ENCODE data around the gene CACNA1C.

The CACNA1C gene

DNA sequence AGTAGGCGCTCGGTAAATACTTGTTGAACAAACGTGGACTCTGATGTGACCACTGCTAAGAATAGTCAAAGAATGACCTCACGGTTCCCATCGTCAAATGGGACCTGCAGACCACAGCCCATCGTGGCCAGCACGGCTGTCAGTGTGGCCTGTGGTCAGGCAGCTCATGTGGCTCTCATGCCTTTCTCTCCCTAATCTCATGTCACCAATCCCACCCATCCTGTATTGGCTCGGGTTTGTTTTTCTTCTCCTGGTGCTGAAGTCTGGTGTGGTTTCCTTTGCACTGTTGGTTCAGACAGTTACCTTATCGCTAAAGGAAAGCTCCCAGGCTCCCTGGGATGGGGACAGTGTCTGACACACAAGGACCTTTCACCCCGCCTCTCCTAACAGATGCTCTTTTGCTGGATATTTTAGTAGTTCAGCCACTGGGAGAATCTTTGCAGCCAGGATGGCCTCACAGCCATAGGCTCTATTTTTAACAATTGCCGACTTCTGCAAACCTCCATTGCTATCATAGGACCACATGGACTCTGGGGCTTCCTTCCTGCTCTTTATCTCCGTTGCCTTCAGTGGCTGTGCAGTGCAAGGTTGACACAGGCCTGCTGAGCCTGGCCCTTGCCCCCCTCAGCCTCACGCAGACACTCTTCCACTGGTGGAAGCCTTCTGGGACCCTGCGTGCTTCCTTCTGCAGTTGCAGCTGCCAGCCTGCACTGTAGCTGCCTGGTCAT lies 448.8 kb downstream of the CACNA1C start:
- no peak for DNase-seq

- no peak for DNase-seq
Observed at GRCh38 chr12:2503036-2503435, 450.2 kb downstream of the CACNA1C start.

DNA sequence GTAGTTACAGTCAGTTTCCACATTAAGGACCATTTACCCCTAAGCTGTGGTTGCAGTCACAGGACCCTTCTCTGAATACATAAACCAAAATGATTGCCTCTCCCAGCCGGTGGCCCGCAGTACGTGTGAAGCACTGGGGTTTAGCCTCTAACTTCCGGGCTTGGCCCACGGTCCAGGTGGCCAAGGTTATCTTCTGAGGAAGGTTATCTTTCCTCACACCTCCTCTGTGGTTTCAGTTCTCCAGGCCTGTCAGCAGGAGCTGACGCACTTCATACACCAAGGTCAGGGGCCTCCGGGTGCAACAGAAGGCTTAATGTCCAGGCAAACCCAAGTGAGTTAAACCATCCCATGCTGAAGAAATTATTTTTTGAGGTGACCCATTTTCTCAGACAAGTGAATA lies 451.0 kb downstream of the CACNA1C start:
- no peak for DNase-seq

GRCh38 chr12:2504577-2504976 lies 451.8 kb downstream of the CACNA1C start:
- no peak for DNase-seq

- DNase-seq, result no peak
Observed at GRCh38 chr12:2507814-2508213, 455.0 kb downstream of the CACNA1C start.

DNA sequence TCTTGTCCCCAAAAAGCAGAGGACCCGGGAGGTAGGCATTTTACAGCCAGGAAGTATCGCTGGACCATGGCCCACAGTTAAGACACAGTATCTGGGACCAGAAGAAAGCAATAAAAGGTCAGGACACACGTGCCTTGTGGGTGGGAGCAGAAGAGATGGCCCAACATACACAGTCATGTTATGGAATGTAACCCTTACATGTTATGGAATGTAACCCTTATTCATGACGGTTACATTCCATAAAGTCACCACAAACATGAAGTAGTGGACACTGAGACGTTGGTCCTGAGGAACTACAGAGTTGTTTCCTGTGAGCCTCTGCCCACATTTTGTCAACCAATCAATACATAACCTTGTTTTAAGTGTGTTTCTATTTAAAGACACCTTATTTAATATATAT lies 456.4 kb downstream of the CACNA1C start:
- no peak for DNase-seq

GRCh38 chr12:2510045-2510444 lies 457.3 kb downstream of the CACNA1C start:
- DNase-seq, result no peak

DNA sequence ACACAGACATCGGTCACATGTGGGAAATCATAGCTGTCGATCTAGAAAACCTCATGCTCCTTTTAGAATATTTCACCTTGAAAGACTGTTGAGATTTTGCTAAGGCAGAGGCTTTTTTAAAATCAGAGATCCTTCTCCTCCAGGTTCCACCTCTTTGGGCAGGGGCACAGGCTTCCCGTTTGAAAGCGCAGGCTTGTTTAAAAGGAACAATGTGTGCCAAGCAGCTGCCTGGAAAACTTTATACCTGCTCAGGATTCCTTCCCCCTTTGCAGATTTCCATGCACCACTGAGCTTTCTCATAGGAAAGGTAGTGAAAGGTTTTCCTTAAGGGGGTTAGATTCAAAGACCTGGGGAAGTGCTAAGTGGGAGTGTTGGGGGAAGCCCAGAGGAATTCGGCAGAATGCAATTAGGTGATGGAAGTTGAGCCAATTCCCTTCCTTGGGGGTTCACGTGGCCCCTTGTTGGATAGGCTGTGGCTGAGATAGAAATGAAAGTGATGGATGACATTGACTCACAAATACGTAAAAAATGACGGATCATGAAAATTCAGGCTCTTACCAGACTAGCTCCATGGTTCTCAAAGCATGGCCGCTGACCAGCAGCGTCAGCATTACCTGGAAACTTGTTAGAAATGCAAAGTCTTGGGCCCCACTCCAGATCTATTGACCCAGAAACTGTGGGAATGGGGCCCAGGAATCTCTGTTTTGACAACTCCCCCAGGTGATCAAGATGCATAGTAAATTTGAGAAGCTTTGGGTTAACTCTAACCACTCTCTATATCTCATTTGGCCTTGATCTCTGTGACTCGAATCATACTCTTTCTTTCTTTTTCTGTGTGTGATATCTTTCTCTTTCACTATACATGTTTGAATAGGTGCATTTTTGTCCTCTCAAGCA lies 460.6 kb downstream of the CACNA1C start:
- DNase-seq, result no peak

GRCh38 chr12:2514038-2514340 lies 461.2 kb downstream of the CACNA1C start:
- DNase-seq, result no peak

- no peak for DNase-seq
Observed at GRCh38 chr12:2520722-2521246, 468.0 kb downstream of the CACNA1C start.

DNA sequence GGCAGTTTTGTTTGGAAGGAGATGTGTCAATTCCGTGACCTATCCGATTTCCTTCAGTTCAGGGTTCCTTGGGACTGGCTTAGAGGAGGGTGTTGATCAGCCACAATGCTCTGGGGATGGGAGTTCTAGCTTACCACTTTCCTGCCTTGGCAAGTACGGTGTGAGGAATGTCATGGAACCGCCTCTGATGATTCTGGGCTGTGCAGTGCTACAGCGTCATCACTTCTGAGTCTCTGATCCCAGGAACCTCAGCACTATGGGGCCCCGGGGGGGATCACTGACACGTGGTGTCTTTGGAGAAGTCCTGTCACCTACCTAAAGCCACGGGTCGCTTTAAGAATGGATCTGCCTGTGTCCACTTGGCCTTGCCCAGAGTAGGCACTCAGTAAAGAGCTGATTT lies 470.5 kb downstream of the CACNA1C start:
- no peak for DNase-seq

- DNase-seq, result no peak
Observed at GRCh38 chr12:2523844-2524243, 471.1 kb downstream of the CACNA1C start.

GRCh38 chr12:2526371-2526770 lies 473.6 kb downstream of the CACNA1C start:
- no peak for DNase-seq

DNA sequence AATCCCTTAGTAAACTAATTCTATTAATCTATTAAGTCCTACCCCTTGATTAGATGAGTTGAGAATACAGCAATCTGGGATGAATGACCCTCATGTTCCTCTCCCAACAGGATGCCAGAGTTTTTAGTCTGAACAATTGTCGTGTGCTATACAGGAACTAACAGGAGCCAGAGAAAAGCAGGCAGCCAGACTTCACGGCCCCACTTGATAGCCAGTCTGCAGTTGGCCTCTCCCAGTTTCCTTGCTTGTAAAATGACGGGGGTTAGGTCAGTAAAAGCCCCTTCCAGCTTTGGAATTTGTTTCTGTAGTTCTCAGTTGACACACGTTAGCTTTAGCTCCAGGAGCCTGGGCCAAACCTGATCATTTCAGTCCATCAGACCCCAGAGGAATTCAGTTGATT lies 475.2 kb downstream of the CACNA1C start:
- DNase-seq, result no peak

DNA sequence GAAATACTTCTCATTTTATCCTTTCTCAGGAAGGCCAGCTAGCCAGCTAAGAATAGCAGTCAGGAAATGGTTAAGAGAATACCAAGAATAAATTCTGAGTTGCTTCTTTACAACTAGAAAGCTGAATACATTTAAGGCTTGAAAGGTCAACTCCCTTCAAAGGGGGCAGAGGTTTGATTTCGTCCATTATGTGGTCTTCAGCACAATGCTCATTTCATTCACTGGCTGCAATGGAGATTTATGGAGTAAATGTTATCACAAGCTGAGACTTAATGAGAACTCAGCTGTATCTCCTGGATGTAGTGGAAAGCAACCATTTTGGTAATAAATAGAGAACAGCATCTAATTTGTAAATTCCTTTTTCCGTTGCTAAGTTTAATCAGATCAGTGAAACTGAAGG lies 477.0 kb downstream of the CACNA1C start:
- DNase-seq, result no peak

DNA sequence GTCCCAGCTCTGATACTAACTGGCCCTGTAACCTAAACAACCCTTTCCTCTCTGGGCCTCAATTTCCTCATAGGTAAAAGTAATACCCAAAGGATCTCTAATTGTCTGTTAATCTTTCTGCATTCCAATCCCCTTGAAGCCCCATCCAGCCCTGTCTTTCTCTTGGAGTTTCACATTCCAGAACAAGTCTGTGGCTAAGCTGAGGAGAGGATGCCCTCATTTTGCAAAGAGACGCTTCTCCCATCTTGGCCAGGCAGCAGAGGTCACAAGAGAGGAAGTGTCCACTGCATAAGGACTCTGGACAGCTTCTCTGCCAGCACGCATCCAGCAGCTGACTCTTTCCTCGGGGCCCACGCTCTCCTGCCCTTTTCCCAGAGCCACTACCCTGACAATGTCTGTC lies 478.6 kb downstream of the CACNA1C start:
- DNase-seq, result no peak

DNA sequence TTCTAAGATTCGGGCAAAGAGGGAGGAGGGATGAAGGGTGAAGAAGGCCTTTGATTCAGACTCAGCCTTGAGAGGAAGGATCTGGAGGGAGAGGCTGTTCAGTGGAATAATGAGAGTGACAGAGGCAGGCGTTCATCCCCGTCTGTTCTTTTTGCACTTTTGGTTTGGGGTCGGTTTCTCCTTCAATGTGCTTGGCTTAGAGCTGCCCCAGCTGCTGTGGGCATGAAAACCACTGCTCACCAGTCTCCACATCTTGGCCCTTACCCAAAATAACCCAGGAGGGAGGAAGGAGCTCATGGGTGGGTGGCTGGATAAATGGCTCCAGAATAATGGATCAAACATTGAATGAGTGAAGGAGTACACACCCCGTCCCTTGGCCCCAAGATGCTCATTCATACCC lies 480.2 kb downstream of the CACNA1C start:
- DNase-seq, result no peak

DNA sequence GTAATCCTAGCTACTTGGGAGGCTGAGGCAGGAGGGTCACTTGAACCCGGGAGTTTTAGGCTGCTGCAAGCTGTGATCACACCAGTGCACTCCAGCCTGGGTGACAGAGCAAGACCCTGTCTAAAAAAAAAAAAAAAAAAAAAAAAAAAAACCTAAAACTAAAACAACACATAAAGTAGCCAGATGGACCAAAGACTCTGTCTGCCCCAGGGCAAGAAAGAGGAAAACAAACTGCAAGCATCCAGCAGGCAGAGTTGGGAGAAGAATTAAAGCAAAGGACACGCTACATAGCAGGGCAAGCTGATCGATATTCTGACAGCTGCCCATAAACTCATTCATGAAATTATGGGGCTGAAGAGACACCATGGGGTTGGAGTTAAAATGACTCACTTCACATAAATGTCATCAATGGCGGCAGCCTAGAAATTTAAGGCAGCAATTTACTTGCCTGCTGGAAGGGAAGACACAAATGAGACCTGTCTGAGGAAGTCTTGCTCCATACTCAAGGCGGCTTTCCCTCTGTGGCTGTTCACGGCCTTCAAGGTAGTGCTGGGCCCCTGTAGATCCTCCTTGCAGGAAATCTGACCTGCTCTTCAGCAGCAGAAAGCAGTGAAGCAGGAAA lies 482.9 kb downstream of the CACNA1C start:
- no peak for DNase-seq

- DNase-seq, result no peak
Observed at GRCh38 chr12:2536724-2537123, 483.9 kb downstream of the CACNA1C start.

DNA sequence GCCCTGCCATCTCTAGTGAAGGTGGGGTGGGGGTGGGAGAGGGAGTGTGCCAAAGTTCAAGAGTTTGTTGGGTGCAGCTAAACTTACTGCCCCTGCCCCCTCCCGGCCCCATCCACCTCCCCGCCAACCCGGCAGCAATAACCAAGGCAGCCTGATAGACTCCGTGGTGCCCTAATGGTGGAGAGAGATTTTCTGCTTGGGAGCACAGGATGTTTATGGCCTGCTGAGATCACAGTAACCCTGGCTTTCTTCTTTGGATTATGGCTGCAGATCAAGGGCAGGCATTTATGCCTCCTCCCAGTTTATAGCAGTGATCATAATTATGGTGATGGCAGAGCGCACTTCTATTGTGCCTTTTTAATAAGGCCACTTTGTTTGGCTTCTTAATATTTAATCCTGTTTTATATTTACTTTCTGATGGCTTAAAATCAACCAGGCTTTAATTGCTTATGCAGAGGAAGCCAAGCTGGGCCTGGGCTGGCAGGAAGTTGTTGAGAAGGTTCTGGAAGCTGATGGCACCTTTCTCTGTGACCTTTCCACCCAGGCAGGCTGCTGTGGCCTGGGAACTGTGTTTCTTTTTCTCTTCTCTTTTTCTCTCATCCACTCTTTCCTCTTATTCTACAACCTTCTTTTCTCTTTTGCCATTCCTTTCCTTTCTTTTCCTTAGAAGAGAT lies 485.2 kb downstream of the CACNA1C start:
- no peak for DNase-seq

- no peak for DNase-seq
Observed at GRCh38 chr12:2539938-2540337, 487.2 kb downstream of the CACNA1C start.

DNA sequence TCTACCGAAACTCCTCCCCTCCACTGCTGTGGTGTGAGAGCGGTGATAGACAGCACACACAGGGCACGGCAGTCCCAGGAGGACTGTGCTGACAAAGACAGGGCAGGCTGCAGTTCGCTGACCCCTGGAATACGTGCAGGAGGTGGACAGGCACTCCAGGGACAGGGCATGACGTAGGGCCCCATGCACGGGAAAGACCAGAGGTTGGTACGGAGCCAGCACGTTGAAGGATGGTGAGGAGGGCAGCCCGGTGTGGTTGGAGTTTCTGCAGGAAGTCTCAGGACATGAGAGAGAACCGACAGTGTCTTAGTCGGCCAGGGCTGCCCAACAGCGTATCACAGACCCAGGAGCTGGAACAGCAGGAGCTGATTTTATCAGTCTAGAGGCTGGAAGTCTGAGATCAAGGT lies 487.8 kb downstream of the CACNA1C start:
- DNase-seq, result no peak

DNA sequence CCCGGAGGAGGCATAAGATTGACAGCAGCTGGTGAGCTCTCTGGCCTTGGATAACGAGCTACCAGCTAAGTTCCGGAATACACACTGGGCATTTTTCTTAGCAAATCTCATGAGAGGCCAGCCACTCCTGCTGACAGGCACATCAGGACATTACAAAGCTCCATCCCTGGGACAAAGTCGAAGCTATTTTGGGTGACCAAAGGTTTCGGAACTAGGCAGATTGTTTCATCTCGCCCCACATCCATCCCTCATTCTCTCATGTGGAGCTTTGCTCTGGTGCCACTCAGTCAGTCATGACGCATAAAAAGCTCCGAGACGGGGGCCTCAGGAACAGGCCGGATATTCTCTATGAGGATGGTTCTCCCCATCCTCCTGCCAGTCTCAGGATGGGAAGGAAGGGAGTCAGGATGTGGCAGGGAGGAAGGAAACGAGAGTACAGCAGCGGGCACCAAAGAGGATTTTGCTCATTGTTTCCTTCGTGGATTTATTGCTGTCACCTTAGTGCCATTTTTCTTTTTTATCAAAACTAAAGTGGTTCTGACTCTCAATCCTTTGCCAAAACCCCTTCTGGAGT lies 488.9 kb downstream of the CACNA1C start:
- no peak for DNase-seq

Measured in inflammatory macrophage treated with lipopolysaccharide for 1 hour (primary cell).